ENCODE measurements around the gene MRPL58.

- no peak for TF ChIP-seq CTCF (IDR thresholded peaks at IDR 0.05 in 8 of 11, conservative IDR thresholded peaks at IDR 0.05 in 3 of 11)
- TF ChIP-seq POLR2A (IDR thresholded peaks at IDR 0.05), result no peak
Observed at GRCh38 chr17:74972973-74973328, 39.5 kb upstream of the MRPL58 start.
